ENCODE data around the gene EARS2.
"Not testable (repeated sequence)": the region's sequence is repeated elsewhere in the genome, so short reads cannot be mapped to it uniquely, and the experiment has no call there.

The EARS2 gene

DNA sequence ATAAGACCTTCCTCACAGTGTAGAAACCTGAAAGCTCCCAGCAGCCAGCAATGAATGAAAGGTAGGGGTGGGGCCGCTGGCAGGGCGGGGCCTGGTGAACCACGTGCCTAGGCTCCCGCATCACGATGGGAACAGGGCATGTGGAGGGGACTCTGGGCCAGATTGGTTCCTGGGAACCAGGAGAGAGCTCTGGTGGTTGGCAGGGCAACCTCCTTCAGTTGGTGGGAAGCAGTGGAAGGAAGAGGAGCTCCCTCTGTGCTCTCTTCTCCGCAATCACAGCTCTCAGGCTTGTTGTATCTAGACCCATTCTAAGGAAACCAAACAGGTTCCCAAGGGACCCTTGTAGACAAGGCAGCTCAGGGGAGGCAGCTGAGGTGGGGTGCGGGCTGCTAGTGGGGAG, 57.3 kb downstream of the EARS2 start:
- DNase-seq, result no peak
- H3K9me3 Mint-ChIP-seq, result no peaks in the 10 kb centered on the region
- no peaks in the 10 kb centered on the region for H3K27me3 Mint-ChIP-seq
- peaks cover 70% of the 10 kb centered on the region for H3K4me1 Mint-ChIP-seq (ENCODE audit: low read depth)
- H3K36me3 Mint-ChIP-seq (ENCODE audit: low read depth), result peaks cover 65% of the 10 kb centered on the region
- H3K27ac Mint-ChIP-seq, result no peak overlapping the region
- no peak overlapping the region for H3K4me3 Mint-ChIP-seq

GRCh38 chr16:23498863-23499262, 58.3 kb downstream of the EARS2 start:
- DNase-seq, result no peak
- Mint-ChIP-seq H3K27ac (no peak overlapping the region), H3K27me3 (no peaks in the 10 kb centered on the region), H3K9me3 (no peaks in the 10 kb centered on the region), H3K4me1 (ENCODE audit: low read depth) (peaks cover 61% of the 10 kb centered on the region), H3K36me3 (ENCODE audit: low read depth) (peaks cover 70% of the 10 kb centered on the region), H3K4me3 (no peak overlapping the region)

DNA sequence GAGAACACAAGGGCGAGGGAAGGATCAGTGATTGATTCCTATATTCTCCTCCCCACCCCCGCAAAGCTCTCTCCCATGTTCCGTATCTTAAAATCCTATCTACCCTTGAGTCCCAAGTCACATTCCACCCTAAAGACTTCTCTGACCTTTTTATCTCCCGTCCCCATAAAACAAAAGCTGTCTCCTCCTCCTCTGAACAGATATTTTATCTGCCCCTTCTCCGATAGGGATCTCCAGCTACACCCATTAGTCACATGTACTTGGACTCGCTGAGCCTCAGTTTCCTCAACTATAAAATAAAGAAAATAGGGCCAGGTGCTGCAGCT, 59.6 kb downstream of the EARS2 start:
- Mint-ChIP-seq H3K4me3 (no peak overlapping the region), H3K27ac (peak overlapping the region; percentile 24), H3K36me3 (ENCODE audit: low read depth) (peaks cover 75% of the 10 kb centered on the region), H3K9me3 (no peaks in the 10 kb centered on the region), H3K27me3 (no peaks in the 10 kb centered on the region), H3K4me1 (ENCODE audit: low read depth) (peaks cover 51% of the 10 kb centered on the region)
- no peak for DNase-seq

- Mint-ChIP-seq H3K9me3 (no peaks in the 10 kb centered on the region), H3K27me3 (no peaks in the 10 kb centered on the region), H3K4me1 (ENCODE audit: low read depth) (peaks cover 45% of the 10 kb centered on the region), H3K36me3 (ENCODE audit: low read depth) (peaks cover 75% of the 10 kb centered on the region), H3K4me3 (no peak overlapping the region), H3K27ac (peak overlapping the region; percentile 24)
- DNase-seq, result no peak
Observed at GRCh38 chr16:23496821-23497542, 60.2 kb downstream of the EARS2 start.

- Mint-ChIP-seq H3K27me3 (no peaks in the 10 kb centered on the region), H3K27ac (no peak overlapping the region), H3K4me1 (ENCODE audit: low read depth) (peaks cover 32% of the 10 kb centered on the region), H3K9me3 (no peaks in the 10 kb centered on the region), H3K36me3 (ENCODE audit: low read depth) (peaks cover 75% of the 10 kb centered on the region), H3K4me3 (no peak overlapping the region)
- DNase-seq, result no peak
Observed at GRCh38 chr16:23495671-23496070, 61.5 kb downstream of the EARS2 start.

DNA sequence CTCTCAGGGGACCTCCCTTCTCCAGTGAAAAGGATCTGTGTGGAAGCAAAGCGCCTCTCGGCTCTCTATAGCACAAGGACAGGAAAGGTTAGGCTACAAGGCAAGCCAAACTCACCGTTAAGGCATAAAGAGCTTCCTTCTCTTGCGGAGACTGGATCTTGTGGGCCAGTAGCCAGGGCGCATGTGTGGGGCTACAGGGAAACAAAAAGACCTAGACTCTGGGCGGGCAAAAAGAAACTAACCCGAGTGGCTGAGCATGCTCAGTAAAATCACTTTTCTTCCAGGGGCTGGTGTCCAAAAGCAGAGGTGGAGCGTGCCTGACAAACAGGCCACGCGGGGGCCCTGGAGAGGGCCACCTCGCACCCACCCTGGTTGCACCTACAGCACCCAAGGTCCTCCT, 63.0 kb downstream of the EARS2 start:
- no peaks in the 10 kb centered on the region for H3K27me3 Mint-ChIP-seq
- no peak overlapping the region for H3K4me3 Mint-ChIP-seq
- no peaks in the 10 kb centered on the region for H3K9me3 Mint-ChIP-seq
- no peak for DNase-seq
- H3K27ac Mint-ChIP-seq, result peak overlapping the region; percentile 59
- H3K4me1 Mint-ChIP-seq (ENCODE audit: low read depth), result peaks cover 21% of the 10 kb centered on the region
- H3K36me3 Mint-ChIP-seq (ENCODE audit: low read depth), result peaks cover 79% of the 10 kb centered on the region

- no peak for DNase-seq
- Mint-ChIP-seq H3K4me1 (ENCODE audit: low read depth) (no peaks in the 10 kb centered on the region), H3K27ac (peak overlapping the region; percentile 66)
Observed at GRCh38 chr16:23491490-23492391, 65.4 kb downstream of the EARS2 start.

DNA sequence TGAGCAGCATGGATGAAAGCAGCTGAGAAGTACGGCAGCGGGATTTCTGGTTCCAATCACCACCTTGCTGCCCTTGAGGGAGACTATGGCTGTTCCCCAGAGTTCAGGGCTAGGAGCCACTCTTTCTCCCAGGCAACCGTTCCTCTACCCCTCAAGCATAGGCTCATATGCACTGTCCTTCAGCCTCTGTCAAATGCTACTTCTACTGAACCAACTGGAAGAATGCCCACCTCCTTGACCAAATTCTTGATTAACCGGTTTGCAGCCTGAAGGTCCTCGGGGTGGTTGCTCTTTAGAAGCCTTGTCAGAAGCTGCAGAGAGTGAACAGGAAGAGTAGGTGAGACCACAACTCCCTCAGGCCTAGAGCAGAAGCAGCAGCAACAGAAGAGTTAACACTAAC, 70.7 kb downstream of the EARS2 start:
- DNase-seq, result no peak
- Mint-ChIP-seq H3K27me3 (no peaks in the 10 kb centered on the region), H3K4me1 (ENCODE audit: low read depth) (peaks cover 5% of the 10 kb centered on the region), H3K9me3 (no peaks in the 10 kb centered on the region), H3K4me3 (no peak overlapping the region), H3K27ac (peak overlapping the region; percentile 9), H3K36me3 (ENCODE audit: low read depth) (peaks cover 94% of the 10 kb centered on the region)

More at GRCh38 chr16:23491490-23492391, 65.4 kb downstream of the EARS2 start:
- Mint-ChIP-seq H3K9me3 (no peaks in the 10 kb centered on the region), H3K36me3 (ENCODE audit: low read depth) (peaks cover 95% of the 10 kb centered on the region), H3K27me3 (no peaks in the 10 kb centered on the region), H3K4me3 (no peak overlapping the region)

DNA sequence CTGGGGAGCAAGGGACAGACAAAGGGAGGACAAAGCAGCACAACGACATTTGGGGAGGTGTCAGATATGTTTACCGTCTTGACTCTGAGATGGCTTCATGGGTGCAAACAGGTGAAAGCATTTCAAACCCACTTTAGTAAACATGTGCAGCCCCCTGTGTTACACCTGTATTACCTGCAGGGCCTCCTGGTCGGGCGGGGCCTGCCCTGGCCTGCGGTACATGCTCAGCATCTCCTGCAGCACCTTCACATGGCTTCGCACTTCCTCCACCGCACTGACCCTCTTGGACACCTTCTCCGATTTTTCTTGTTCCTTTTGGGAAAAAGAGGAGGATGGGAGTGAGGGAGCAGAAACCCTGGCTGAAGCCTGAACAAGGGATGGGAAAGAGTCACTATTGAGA, 71.3 kb downstream of the EARS2 start:
- H3K36me3 Mint-ChIP-seq (ENCODE audit: low read depth), result peaks cover 94% of the 10 kb centered on the region
- H3K27ac Mint-ChIP-seq, result no peak overlapping the region
- peaks cover 5% of the 10 kb centered on the region for H3K4me1 Mint-ChIP-seq (ENCODE audit: low read depth)

DNA sequence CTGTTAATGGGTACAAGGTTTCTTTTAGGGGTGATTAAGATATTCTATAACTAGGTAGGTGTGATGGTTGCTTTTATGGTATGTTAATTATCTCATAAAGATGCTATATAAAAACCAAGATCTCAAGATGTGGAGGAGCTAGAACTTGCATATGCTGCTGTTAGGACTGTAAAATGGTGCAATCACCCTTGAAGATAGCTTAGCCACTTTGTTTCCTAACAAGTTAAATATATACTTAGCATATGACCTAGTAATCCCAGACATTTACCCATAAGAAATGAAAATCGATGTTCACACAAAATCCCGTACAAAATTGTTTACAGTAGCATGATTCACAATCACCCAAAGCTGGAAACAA, 71.9 kb downstream of the EARS2 start:
- DNase-seq, result no peak

More for the DNA sequence above, 71.3 kb downstream of the EARS2 start:
- Mint-ChIP-seq H3K9me3 (no peaks in the 10 kb centered on the region), H3K4me3 (no peak overlapping the region), H3K27me3 (no peaks in the 10 kb centered on the region)
- DNase-seq, result no peak

GRCh38 chr16:23484510-23485256, 72.5 kb downstream of the EARS2 start:
- Mint-ChIP-seq H3K4me1 (ENCODE audit: low read depth) (peaks cover 5% of the 10 kb centered on the region), H3K27me3 (no peaks in the 10 kb centered on the region), H3K9me3 (no peaks in the 10 kb centered on the region), H3K27ac (peak overlapping the region; percentile 57), H3K36me3 (ENCODE audit: low read depth) (peaks cover 96% of the 10 kb centered on the region), H3K4me3 (no peak overlapping the region)
- no peak for DNase-seq

More for the DNA sequence above, 71.9 kb downstream of the EARS2 start:
- Mint-ChIP-seq H3K4me3 (no peak overlapping the region), H3K4me1 (ENCODE audit: low read depth) (peaks cover 5% of the 10 kb centered on the region), H3K27me3 (no peaks in the 10 kb centered on the region), H3K9me3 (no peaks in the 10 kb centered on the region), H3K27ac (no peak overlapping the region), H3K36me3 (ENCODE audit: low read depth) (peaks cover 96% of the 10 kb centered on the region)

GRCh38 chr16:23483492-23483891, 73.7 kb downstream of the EARS2 start:
- not testable (repeated sequence) for H3K27me3 Mint-ChIP-seq; H3K9me3 Mint-ChIP-seq; H3K4me1 Mint-ChIP-seq (ENCODE audit: low read depth); DNase-seq; H3K4me3 Mint-ChIP-seq
- peak overlapping the region; percentile 80 for H3K27ac Mint-ChIP-seq
- peaks cover 96% of the 10 kb centered on the region for H3K36me3 Mint-ChIP-seq (ENCODE audit: low read depth)

GRCh38 chr16:23482778-23483177, 74.4 kb downstream of the EARS2 start:
- Mint-ChIP-seq H3K4me1 (ENCODE audit: low read depth) (peaks cover 5% of the 10 kb centered on the region), H3K36me3 (ENCODE audit: low read depth) (peaks cover 95% of the 10 kb centered on the region), H3K27ac (peak overlapping the region; percentile 80), H3K9me3 (no peaks in the 10 kb centered on the region), H3K4me3 (no peak overlapping the region), H3K27me3 (no peaks in the 10 kb centered on the region)
- peak; percentile 52 for DNase-seq

- no peak overlapping the region for H3K4me3 Mint-ChIP-seq
- no peak for DNase-seq
- H3K36me3 Mint-ChIP-seq (ENCODE audit: low read depth), result peaks cover 93% of the 10 kb centered on the region
- H3K9me3 Mint-ChIP-seq, result no peaks in the 10 kb centered on the region
- no peaks in the 10 kb centered on the region for H3K27me3 Mint-ChIP-seq
- H3K27ac Mint-ChIP-seq, result no peak overlapping the region
- peaks cover 5% of the 10 kb centered on the region for H3K4me1 Mint-ChIP-seq (ENCODE audit: low read depth)
Observed at GRCh38 chr16:23480257-23480656, 76.9 kb downstream of the EARS2 start.
